ENCODE measurements around the gene SPATA45.

- TF ChIP-seq, protein P1, sequence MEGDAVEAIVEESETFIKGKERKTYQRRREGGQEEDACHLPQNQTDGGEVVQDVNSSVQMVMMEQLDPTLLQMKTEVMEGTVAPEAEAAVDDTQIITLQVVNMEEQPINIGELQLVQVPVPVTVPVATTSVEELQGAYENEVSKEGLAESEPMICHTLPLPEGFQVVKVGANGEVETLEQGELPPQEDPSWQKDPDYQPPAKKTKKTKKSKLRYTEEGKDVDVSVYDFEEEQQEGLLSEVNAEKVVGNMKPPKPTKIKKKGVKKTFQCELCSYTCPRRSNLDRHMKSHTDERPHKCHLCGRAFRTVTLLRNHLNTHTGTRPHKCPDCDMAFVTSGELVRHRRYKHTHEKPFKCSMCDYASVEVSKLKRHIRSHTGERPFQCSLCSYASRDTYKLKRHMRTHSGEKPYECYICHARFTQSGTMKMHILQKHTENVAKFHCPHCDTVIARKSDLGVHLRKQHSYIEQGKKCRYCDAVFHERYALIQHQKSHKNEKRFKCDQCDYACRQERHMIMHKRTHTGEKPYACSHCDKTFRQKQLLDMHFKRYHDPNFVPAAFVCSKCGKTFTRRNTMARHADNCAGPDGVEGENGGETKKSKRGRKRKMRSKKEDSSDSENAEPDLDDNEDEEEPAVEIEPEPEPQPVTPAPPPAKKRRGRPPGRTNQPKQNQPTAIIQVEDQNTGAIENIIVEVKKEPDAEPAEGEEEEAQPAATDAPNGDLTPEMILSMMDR (IDR thresholded peaks at IDR 0.05; ENCODE audit: insufficient read depth, low read length, poor library complexity, severe bottlenecking) = no peak
- TF ChIP-seq EZH2phosphoT487 (conservative IDR thresholded peaks at IDR 0.05; ENCODE audit: low read length) = no peak
Measured at GRCh38 chr1:212879947-212880690, 32.7 kb upstream of the SPATA45 start.
